ENCODE data around the gene BABAM2.

DNA sequence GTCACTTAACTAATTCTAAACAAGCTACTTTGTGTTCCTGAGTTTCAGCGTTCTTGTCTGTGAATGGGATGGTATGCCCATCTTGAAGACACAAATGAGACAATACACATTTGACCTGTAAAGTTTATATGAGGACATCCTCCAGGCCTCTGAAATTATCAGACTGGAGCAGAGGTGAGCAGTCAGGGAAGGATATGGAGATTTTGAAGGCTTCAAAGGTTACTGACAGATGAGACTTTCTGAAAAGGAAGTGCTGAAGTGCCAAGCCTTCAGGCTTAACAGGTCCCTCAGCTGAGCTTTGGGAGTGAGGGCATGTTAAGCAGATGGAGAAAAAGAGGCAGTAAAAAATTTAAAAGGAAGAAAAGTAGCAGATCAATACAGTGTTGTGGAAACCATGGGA is 391.2 kb downstream of the BABAM2 start:
- TF ChIP-seq BHLHE40 (IDR thresholded peaks at IDR 0.05; ENCODE audit: borderline replicate concordance) (no peak), SUZ12 (IDR thresholded peaks at IDR 0.05) (no peak), NFRKB (IDR thresholded peaks at IDR 0.05) (no peak), ZNF384 (IDR thresholded peaks at IDR 0.05) (no peak), SP1 (IDR thresholded peaks at IDR 0.05) (no peak), FOXM1 (IDR thresholded peaks at IDR 0.05; ENCODE audit: borderline replicate concordance) (no peak), FOXA1 (IDR thresholded peaks at IDR 0.05) (no peak), TARDBP (IDR thresholded peaks at IDR 0.05) (no peak)

All from HEK293T (cell line).